GM12874 (cell line): Measurements from ENCODE around the gene PSMA5.
A peak's percentile ranks its signal among the peaks of the same experiment; 100 is the strongest.

ENCODE experiments used
- CTCF ChIP-seq: IDR thresholded peaks from 2 replicates; pipeline ENCODE4 v1.5.1; 2011; ENCODE audit warnings: low read depth, mild to moderate bottlenecking, control low read depth, low read length, moderate library complexity; ENCODE audit not compliant: insufficient read depth

PSMA5 gene

GRCh38 chr1:109425391-109426280 lies 612 bp downstream of the PSMA5 start:
- TF ChIP-seq CTCF, result no peak

GRCh38 chr1:109423498-109423897 lies 2.8 kb downstream of the PSMA5 start:
- no peak for TF ChIP-seq CTCF

- no peak for TF ChIP-seq CTCF
Measured at GRCh38 chr1:109412551-109412950, 13.7 kb downstream of the PSMA5 start.

GRCh38 chr1:109404838-109405237 lies 21.4 kb downstream of the PSMA5 start:
- TF ChIP-seq CTCF, result no peak

GRCh38 chr1:109402025-109402424 lies 24.2 kb downstream of the PSMA5 start:
- TF ChIP-seq CTCF, result no peak

GRCh38 chr1:109400035-109400655 lies 26.1 kb downstream of the PSMA5 start:
- TF ChIP-seq CTCF, result no peak

GRCh38 chr1:109399326-109399957 lies 26.8 kb downstream of the PSMA5 start:
- TF ChIP-seq CTCF, result peak; percentile 28; the same call in 1 of the 2 replicates
